HG03571 (cell line): ENCODE data around the gene TMEM258.

ENCODE experiments used
- ATAC-seq: cut with Tn5 transposase; IDR thresholded peaks from one replicate; pipeline ENCODE4 v1.9.1; 2021; ENCODE audit not compliant: unreplicated experiment

The TMEM258 gene

DNA sequence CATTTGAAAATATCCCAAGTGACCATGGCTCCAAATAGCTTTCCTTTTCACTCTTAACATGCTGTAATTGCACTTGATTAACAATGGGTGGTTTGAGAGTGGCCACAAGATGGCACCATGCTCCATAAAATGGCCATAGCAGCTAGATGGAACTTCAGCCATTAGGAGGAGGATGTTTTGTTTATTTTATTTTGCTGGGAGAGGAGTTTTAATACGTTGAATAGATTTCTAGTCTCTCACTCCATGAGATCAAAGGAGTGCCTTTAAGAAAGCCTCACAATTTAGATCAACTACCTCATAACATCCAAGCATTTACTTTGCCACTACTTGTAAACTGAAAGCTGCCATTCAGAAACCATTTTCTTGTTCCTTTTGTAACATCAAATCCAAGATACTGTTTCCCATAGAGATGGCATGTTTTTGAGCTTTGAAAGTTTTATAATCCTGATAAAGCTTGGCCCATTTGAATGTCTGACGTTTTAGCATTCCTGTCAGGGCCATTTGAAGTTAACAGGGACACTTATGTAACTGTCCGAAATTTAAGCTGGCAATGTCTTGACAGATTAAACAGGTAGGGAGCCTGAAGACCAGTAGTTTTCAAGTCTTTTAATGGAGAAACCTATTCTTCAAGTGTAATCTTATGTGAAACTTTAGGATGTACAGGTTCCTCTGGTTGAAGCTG, 5.0 kb upstream of the TMEM258 start:
- no peak for ATAC-seq

- ATAC-seq: no peak
Measured at GRCh38 chr11:61795876-61796526, 3.6 kb upstream of the TMEM258 start.

- no peak for ATAC-seq
Measured at GRCh38 chr11:61795459-61795858, 3.1 kb upstream of the TMEM258 start.

- ATAC-seq: no peak
Measured at GRCh38 chr11:61794579-61794978, 2.2 kb upstream of the TMEM258 start.

DNA sequence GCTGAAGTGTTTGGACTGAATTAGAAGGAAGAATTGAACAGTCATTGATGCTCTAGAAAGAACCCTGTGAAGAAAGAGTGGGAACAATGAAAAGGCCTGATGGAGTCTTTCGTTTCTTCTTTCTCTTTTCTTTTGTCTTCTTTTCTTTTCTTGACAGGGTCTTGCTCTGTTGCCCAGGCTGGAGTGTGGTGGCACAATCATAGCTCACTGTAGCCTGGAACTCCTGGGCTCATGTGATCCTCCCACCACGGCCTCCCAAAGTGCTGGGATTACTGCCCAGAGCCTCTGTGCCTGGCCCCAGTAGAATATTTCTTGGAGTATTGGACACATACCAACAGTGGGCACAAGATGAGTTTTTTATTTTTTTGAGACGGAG, 1.4 kb upstream of the TMEM258 start:
- ATAC-seq: no peak

- ATAC-seq: peak; percentile 18
Measured at GRCh38 chr11:61793083-61793828, 857 bp upstream of the TMEM258 start.

DNA sequence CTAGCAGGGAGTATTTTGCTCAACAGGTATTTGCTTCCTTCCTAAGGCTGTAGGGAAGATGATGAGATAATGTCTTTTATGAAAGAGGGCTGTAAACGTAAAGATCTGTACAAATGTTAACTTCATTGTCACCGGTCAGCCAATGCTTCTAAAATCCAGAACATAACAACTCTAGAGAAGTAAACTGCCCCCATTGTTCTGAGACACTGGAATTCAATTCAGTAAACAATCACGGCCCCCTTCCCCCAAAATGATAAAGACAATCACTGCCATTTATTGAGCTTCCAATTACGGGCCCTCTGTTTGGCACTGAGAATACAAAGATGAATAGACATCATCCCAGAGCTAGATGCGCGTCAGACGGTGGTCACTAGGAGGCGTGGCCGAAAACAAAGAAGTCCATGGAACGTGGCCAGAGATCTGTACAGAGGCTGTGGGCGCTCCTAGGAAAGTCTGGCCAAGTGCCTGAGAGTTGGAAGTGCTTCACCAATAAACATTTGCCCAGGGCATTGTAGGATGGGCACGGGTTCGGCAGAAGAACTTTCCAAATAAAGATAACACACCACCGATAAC, 576 bp downstream of the TMEM258 start:
- peak; percentile 15 for ATAC-seq

DNA sequence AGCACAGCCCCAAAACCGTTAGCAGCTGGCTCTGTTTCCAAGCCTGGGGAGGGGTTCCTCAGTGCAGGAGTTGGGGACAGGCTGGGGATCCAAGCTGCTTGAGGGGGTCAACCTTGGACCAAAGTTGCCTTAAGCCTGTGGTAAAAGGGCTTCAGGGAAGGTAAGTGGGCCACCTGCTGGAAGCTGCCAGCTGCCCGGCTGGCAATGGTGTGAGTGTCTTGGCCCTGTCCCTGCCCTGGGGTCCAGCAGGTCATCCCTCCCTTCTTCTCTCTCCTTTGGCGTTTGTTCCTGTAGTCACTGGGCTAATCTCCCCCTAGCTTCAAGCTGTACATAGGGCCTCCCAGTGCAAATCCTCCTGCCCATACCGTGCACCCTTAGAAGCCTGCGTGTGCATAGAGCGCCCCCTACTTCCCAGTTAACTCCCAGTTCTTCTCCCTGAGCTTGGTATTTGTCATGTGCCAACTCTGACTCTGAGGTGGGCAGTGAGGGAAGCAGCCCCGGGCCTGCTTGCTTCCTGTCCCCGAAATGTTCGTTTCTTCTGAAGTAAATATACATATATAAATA, 4.4 kb downstream of the TMEM258 start:
- ATAC-seq: no peak

GRCh38 chr11:61785837-61786402, 6.5 kb downstream of the TMEM258 start:
- no peak for ATAC-seq

- ATAC-seq: no peak
Measured at GRCh38 chr11:61784506-61784805, 7.9 kb downstream of the TMEM258 start.

- no peak for ATAC-seq
Measured at GRCh38 chr11:61783717-61784505, 8.5 kb downstream of the TMEM258 start.

DNA sequence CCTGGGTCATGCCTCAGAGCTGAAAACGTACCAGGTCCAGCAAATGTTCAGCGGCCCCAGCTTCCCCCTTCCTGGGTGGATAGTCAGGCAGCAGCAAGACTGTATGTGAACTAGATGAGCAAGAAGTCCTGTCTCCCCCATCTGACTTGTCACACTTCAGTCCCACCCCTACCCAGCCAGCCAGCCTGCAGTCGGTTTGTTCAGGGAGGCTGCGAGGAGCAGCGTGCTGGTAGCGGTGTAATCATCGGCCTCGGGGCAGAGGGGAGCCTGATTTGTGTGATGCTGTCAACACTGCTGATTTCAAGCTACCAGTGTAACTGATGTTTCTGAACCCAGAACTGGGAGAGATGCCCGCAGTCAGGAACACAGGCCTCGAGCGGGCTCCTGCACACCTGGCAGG, 9.6 kb downstream of the TMEM258 start:
- ATAC-seq: no peak

DNA sequence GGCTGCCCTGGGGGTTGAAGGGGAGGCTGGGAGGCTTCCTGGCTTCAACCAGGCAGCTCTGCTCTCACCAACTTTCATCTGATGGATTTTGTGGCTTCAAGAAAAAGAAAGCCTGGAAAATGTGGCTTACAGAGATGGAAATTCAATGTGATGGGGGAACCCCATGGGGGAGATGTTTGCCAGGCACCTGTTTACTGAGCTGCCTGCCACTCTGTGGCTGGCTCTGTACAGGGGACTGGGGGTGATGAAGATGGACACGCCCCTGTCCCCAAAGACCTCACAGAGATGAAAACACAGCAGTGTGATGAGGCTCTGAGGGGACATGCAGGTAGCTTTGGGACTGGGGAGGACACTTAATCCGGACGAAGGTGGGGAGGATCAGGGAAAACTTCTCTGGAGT, 10.1 kb downstream of the TMEM258 start:
- no peak for ATAC-seq

GRCh38 chr11:61781585-61781984, 10.8 kb downstream of the TMEM258 start:
- ATAC-seq: no peak

- ATAC-seq: no peak
Measured at GRCh38 chr11:61780581-61781162, 11.7 kb downstream of the TMEM258 start.

DNA sequence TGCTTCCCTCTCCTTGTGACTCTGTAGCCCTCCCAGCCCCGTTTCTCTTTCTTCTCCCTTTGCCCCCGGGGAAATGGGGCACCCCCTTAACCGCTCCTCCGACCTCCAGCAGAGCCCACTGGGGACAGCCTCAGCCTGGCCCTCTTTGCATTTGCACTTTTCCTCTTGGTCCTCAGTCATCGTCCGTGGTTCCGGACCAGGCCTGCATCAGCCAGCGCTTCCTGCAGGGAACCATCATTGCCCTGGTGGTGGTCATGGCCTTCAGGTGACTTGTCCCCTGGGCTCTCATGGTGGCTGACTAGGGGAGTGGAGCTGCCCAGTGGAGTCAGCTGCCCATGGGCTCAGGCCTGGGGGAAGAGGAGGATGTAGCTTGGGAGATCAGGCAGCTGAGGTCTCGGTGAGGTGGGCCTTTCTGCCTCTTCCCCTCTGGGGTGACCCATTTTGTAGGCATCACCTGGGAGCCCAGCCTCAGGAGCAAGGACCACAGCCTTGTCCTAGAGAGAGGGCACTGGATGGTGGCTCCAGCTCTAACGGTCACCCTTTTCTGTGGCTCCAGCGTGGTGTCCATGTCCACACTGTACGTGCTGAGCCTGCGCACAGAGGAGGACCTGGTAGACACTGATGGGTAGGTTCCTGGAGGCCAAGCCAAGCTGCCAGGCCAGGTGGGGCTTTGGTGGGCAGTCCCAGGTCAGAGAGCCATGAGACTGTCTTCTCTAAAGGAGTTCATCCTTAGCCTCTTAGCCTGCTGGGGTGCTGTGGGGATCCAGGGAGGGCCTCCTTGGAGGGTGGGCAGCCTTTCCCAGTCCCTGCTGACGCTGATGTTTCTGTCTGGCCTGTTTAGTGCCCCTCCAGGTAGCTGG, 12.5 kb downstream of the TMEM258 start:
- no peak for ATAC-seq

DNA sequence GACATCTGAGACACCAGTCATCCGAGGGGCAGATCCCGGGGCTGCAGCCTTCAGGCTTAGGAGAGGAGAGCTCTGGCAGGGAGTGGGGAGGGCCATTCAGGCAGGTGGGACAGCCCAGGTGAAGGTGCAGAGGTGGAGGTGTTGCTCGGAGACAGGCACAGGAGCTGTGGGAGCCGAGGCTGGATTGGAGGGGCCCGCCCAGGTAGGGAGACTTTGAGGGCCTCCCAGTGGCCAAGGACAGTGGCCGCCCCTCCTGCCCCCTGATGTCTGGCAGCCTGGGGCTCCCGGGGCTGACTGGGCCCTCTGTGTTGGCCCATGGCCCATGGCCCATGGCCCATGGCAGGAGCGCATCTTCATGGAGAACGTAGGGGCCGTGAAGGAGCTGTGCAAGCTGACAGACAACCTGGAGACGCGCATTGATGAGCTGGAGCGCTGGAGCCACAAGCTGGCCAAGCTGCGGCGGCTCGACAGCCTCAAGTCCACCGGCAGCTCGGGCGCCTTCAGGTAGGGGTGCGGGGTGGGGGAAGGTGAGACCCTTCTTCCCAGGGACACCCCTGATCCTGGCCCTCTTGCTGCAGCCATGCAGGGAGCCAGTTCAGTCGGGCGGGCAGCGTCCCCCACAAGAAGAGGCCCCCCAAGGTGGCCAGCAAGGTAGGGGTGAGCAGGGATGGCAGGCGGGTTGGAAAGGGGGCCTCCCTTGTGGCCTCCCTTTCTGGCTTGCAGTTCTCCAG, 13.3 kb downstream of the TMEM258 start:
- ATAC-seq: no peak

GRCh38 chr11:61778357-61778886, 14.0 kb downstream of the TMEM258 start:
- ATAC-seq: no peak
